ENCODE measurements around the gene SPATA33.

Gene SPATA33

DNA sequence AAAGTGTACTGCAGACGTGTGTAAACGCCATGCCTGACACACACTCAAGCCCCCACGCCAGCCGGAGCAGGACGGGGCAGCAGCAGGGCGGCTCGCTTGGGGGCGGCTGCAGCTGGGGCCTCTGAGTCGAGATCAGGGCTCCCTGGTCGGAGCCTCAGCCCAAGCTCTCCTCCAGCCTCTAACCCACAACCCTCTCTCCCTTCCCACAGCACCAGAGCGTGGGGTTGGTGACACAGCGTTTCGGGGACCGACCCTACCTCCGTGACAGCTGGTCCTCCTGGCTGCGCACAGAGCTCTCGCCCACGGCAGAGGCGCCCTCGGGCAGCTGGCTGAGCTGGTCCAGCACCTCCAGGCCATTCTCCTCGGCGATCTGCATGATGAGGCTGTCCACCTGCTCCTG lies 11.4 kb upstream of the SPATA33 start:
- DNase-seq (no peak), ATAC-seq (ENCODE audit: insufficient read depth, low read depth) (no peak)
- H3K4me2 ChIP-seq (ENCODE audit: insufficient read depth, low read length): no peak overlapping the region
- H3K9ac ChIP-seq (ENCODE audit: low read depth, low read length): no peak overlapping the region
- peaks cover 19% of the 10 kb centered on the region; the same call in 1 of the 2 replicates for H4K20me1 ChIP-seq (ENCODE audit: insufficient read depth, low read length)
- no peak for TF ChIP-seq EZH2 (IDR thresholded peaks at IDR 0.05; ENCODE audit: borderline replicate concordance, low read depth, low read length, severe bottlenecking)
- TF ChIP-seq, protein P1, sequence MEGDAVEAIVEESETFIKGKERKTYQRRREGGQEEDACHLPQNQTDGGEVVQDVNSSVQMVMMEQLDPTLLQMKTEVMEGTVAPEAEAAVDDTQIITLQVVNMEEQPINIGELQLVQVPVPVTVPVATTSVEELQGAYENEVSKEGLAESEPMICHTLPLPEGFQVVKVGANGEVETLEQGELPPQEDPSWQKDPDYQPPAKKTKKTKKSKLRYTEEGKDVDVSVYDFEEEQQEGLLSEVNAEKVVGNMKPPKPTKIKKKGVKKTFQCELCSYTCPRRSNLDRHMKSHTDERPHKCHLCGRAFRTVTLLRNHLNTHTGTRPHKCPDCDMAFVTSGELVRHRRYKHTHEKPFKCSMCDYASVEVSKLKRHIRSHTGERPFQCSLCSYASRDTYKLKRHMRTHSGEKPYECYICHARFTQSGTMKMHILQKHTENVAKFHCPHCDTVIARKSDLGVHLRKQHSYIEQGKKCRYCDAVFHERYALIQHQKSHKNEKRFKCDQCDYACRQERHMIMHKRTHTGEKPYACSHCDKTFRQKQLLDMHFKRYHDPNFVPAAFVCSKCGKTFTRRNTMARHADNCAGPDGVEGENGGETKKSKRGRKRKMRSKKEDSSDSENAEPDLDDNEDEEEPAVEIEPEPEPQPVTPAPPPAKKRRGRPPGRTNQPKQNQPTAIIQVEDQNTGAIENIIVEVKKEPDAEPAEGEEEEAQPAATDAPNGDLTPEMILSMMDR (IDR thresholded peaks at IDR 0.05; ENCODE audit: borderline replicate concordance, extremely low read depth, low read length, poor library complexity, severe bottlenecking): no peak
- H3K79me2 ChIP-seq (ENCODE audit: insufficient read depth, low read length): peaks cover 10% of the 10 kb centered on the region
- H3K9me3 ChIP-seq (ENCODE audit: insufficient read depth, low read length, severe bottlenecking): no peaks in the 10 kb centered on the region
- H2AFZ ChIP-seq (ENCODE audit: low read depth, low read length): no peak overlapping the region
- H3K36me3 ChIP-seq (ENCODE audit: insufficient read depth, low read length): peaks cover 49% of the 10 kb centered on the region
- H3K27ac ChIP-seq (ENCODE audit: low read length): no peak overlapping the region
- no peaks in the 10 kb centered on the region for H3K27me3 ChIP-seq (ENCODE audit: insufficient read depth, low read length, poor library complexity)
- H3K4me1 ChIP-seq (ENCODE audit: insufficient read depth, low read length): peaks cover 6% of the 10 kb centered on the region
- no peak overlapping the region for H3K4me3 ChIP-seq (ENCODE audit: low read depth in 1 of 2, low read length in 2 of 2)

DNA sequence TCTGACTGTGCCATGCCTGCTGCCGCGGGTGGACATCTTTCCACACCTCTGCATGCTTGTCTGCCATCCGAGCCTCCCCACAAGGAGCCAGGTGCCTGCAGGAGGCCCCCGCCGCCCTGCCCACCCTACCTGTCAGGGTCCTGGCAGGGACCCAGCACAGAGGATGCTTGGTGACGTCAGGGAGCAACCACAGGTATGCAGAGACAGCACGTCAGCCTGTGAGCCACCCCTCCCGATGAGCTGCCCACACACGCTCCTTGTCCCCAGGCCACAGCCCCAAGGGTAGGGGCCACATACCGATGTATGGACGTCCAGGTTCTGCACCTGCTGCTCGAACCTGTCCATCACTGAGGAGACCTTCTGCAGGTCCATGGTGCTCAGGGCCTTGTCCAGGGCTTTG lies 10.7 kb upstream of the SPATA33 start:
- no peaks in the 10 kb centered on the region for H3K9me3 ChIP-seq (ENCODE audit: insufficient read depth, low read length, severe bottlenecking)
- peaks cover 17% of the 10 kb centered on the region for H3K79me2 ChIP-seq (ENCODE audit: insufficient read depth, low read length)
- no peak overlapping the region for H3K27ac ChIP-seq (ENCODE audit: low read length)
- peaks cover 25% of the 10 kb centered on the region for H4K20me1 ChIP-seq (ENCODE audit: insufficient read depth, low read length)
- TF ChIP-seq EZH2 (IDR thresholded peaks at IDR 0.05; ENCODE audit: borderline replicate concordance, low read depth, low read length, severe bottlenecking): no peak
- TF ChIP-seq, protein P1 (IDR thresholded peaks at IDR 0.05; ENCODE audit: borderline replicate concordance, extremely low read depth, low read length, poor library complexity, severe bottlenecking): no peak
- DNase-seq (no peak), ATAC-seq (ENCODE audit: insufficient read depth, low read depth) (no peak)
- peaks cover 55% of the 10 kb centered on the region for H3K36me3 ChIP-seq (ENCODE audit: insufficient read depth, low read length)
- no peak overlapping the region for H3K4me2 ChIP-seq (ENCODE audit: insufficient read depth, low read length)
- no peak overlapping the region for H3K4me3 ChIP-seq (ENCODE audit: low read depth in 1 of 2, low read length in 2 of 2)
- H2AFZ ChIP-seq (ENCODE audit: low read depth, low read length): no peak overlapping the region
- H3K27me3 ChIP-seq (ENCODE audit: insufficient read depth, low read length, poor library complexity): no peaks in the 10 kb centered on the region
- H3K4me1 ChIP-seq (ENCODE audit: insufficient read depth, low read length): no peaks in the 10 kb centered on the region
- no peak overlapping the region for H3K9ac ChIP-seq (ENCODE audit: low read depth, low read length)

DNA sequence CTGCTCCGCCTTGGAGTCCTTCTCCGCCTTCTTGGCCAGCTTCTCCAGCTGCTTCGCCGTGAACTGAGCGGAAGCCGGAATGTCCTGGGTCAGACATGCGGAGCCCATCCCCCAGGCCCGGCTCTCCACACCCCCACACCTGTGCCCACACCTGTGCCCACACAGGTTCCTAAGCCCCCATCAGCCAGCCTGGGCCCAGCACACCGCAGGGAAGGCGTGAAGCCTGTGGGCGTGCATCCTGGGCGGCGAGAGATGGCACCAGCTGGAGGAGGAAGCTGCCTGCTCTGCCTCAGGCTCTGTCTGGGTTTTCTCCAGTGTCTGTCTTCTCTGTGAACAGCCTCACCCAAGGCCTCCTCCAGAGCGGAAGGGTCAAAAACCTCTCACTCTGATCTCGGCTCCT lies 6.1 kb upstream of the SPATA33 start:
- Histone ChIP-seq H3K27ac (ENCODE audit: low read length) (no peak overlapping the region), H3K9ac (ENCODE audit: low read depth, low read length) (no peak overlapping the region), H4K20me1 (ENCODE audit: insufficient read depth, low read length) (peaks cover 36% of the 10 kb centered on the region), H3K4me2 (ENCODE audit: insufficient read depth, low read length) (no peak overlapping the region), H3K36me3 (ENCODE audit: insufficient read depth, low read length) (peaks cover 51% of the 10 kb centered on the region), H3K27me3 (ENCODE audit: insufficient read depth, low read length, poor library complexity) (no peaks in the 10 kb centered on the region), H3K9me3 (ENCODE audit: insufficient read depth, low read length, severe bottlenecking) (no peaks in the 10 kb centered on the region), H2AFZ (ENCODE audit: low read depth, low read length) (no peak overlapping the region), H3K4me1 (ENCODE audit: insufficient read depth, low read length) (peaks cover 17% of the 10 kb centered on the region), H3K4me3 (ENCODE audit: low read depth in 1 of 2, low read length in 2 of 2) (no peak overlapping the region), H3K79me2 (ENCODE audit: insufficient read depth, low read length) (peaks cover 56% of the 10 kb centered on the region)
- TF ChIP-seq EZH2 (IDR thresholded peaks at IDR 0.05; ENCODE audit: borderline replicate concordance, low read depth, low read length, severe bottlenecking): no peak
- TF ChIP-seq, protein P1 (IDR thresholded peaks at IDR 0.05; ENCODE audit: borderline replicate concordance, extremely low read depth, low read length, poor library complexity, severe bottlenecking): no peak
- ATAC-seq (ENCODE audit: insufficient read depth, low read depth): no peak
- no peak for DNase-seq

Measured in DND-41 (cell line).